Loucy (cell line): ENCODE results near the gene ESYT2.

Experiments used
- EZH2phosphoT487 ChIP-seq: fragments of 200-600 bp; IDR thresholded peaks from 2 replicates; pipeline ENCODE4 v1.6.1; 2018; ENCODE audit warnings: antibody characterized with exemption, mild to moderate bottlenecking, moderate library complexity, borderline replicate concordance
- TF ChIP-seq, protein P1 (sequence below): fragments of 200-600 bp; sonication (generic); conservative IDR thresholded peaks from 2 replicates; pipeline ENCODE4 v1.5.1; 2014; ENCODE audit warnings: mild to moderate bottlenecking, antibody characterized with exemption, low read length

- TF ChIP-seq, protein P1, sequence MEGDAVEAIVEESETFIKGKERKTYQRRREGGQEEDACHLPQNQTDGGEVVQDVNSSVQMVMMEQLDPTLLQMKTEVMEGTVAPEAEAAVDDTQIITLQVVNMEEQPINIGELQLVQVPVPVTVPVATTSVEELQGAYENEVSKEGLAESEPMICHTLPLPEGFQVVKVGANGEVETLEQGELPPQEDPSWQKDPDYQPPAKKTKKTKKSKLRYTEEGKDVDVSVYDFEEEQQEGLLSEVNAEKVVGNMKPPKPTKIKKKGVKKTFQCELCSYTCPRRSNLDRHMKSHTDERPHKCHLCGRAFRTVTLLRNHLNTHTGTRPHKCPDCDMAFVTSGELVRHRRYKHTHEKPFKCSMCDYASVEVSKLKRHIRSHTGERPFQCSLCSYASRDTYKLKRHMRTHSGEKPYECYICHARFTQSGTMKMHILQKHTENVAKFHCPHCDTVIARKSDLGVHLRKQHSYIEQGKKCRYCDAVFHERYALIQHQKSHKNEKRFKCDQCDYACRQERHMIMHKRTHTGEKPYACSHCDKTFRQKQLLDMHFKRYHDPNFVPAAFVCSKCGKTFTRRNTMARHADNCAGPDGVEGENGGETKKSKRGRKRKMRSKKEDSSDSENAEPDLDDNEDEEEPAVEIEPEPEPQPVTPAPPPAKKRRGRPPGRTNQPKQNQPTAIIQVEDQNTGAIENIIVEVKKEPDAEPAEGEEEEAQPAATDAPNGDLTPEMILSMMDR, result no peak
- no peak for TF ChIP-seq EZH2phosphoT487
Measured at GRCh38 chr7:158803367-158803969, 25.8 kb downstream of the ESYT2 start.
